Fibroblast of skin of scalp (primary cell): ENCODE measurements around the gene ARL15.

Experiments used
- DNase-seq: peaks from one replicate; pipeline ENCODE4 v3.0.0-alpha.2; 2013

Gene ARL15

DNA sequence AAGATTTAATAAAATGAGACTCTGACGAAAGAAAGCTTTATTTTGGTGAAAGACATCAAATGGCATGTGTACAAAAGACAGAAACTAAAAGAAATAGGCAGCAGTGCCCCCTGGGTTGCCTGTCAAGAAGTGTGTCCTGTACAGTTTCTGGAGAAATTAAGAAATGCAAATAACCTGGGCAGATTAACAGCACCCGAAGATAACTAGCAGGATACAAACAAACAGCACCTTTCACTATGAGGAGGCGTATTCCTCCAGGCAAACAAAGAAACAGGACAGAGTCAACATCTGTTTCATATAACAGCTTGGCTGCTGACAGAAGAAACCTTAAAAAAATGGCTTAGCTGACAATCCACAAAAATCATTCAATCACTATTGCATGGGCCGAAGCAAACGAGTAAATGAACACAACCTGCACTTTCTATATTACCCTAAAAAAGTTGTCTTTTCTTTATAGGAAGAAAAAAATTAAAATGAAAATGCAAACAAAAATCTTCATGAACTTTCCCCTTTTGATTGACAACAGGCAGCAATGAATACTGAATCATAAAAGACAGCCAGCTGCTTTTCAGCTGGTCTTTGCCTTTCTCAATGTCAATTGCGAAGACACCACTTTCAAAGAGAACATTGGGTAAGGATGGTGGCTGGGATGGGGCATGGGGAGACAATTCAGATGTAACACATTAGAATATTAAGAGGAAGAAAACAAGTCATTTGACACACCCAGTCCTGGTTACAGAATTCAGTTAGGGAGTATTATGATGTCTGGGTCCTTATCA, 162.1 kb downstream of the ARL15 start:
- DNase-seq, result peak; percentile 38

- no peak for DNase-seq
Observed at GRCh38 chr5:54146916-54147315, 163.5 kb downstream of the ARL15 start.

GRCh38 chr5:54146390-54146789, 164.0 kb downstream of the ARL15 start:
- no peak for DNase-seq

DNA sequence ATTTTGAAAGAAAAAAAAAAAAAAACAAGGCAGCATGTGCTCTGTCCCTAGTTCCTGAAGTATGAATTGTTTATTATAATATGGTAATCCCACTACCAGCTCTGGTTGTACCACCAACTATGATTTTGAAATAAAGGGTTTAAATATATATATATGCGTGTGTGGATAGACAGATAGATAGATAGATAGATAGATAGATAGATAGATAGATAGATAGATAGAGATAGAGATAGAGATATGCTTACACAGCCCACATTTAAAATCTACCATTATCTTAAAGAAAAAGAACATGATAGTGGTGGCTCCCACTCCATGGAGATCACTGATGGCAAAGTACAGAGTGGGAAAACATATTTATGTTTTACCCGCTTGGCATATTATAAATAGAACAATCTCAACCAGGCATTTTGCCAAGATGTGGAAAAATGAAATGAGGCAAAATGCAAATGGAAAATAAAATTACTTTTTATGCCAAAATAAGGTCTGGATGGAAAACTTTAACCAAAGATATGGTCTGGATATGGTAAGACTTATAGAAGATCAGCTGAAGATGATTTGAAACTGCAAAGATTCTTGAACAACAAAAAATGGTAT, 170.0 kb downstream of the ARL15 start:
- DNase-seq, result no peak

- peak; percentile 21 for DNase-seq
Observed at GRCh38 chr5:54136516-54137440, 173.6 kb downstream of the ARL15 start.

- DNase-seq, result peak; percentile 60
Observed at GRCh38 chr5:54135042-54135441, 175.3 kb downstream of the ARL15 start.

- DNase-seq, result no peak
Observed at GRCh38 chr5:54133917-54134316, 176.5 kb downstream of the ARL15 start.

- DNase-seq, result no peak
Observed at GRCh38 chr5:54120473-54120872, 189.9 kb downstream of the ARL15 start.

DNA sequence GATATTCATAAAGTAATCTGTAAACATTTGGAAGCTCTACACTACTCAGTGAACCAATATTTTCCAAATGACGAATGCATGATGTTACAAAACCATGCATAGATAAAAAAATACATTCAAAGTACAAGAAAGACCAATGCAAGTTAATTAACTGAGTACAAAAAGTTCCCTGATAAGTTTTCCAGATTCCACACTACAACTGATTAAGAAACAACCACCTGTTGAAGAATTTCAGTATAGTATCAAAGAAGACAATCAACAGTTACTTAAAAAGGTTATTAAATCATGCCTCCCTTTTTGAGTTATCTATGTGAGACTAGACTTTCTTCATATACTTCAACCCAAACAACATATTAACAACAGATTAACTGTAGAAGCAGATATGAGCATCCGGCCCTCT, 192.4 kb downstream of the ARL15 start:
- no peak for DNase-seq

GRCh38 chr5:54115735-54116403, 194.5 kb downstream of the ARL15 start:
- peak; percentile 30 for DNase-seq

DNA sequence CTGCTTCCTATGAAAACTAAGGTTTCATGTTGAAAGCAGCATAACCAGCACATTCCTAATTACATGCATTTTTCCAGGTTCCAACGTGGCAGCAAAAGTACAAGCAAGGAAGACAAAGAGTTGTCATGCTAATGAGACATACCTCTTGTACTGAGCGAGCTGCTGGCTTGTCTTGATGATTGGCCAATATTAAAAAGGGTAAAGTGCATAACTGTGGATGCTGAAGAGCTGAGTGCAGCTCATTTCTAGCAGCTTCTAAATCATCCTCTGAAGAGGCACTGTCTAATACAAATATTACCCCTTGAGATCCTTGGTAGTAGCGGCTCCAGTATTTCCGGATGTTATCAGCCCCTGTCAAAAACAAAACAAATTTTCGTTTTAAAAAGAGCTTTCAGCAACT, 197.3 kb downstream of the ARL15 start:
- no peak for DNase-seq

DNA sequence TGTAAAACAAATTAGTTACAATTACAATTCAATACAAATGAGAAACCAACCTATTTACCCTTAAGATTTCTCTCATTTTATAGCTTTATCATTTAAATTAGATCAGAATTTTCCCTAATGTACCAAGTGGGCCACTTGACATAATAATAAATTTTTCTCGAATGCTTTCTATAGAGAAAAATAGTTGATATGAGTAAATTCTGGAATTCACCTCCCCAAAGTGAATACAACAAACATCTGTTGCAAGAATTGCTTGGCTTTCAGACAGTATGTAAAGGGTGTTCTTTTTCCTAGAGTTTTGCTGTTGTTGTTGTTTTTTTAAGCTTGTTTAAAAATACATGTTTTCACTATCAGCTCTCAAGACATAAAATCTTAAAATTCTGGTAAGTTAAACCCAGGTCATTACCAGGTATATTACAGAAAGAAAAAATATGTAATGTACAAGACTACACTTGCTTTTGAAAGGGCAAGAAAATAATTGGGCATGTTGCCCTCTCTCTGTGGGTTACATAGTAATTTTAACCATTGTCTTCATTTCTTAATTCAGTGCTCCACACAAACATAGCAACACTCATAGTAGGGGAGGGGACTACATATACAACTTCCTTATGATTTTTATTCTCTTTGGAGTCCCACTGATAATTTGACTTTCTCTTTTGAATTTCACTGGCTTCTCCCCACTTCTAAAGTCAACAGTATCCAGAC, 200.6 kb downstream of the ARL15 start:
- DNase-seq, result no peak

- peak; percentile 20 for DNase-seq
Observed at GRCh38 chr5:54108136-54108535, 202.2 kb downstream of the ARL15 start.

- DNase-seq, result no peak
Observed at GRCh38 chr5:54103871-54104270, 206.5 kb downstream of the ARL15 start.

DNA sequence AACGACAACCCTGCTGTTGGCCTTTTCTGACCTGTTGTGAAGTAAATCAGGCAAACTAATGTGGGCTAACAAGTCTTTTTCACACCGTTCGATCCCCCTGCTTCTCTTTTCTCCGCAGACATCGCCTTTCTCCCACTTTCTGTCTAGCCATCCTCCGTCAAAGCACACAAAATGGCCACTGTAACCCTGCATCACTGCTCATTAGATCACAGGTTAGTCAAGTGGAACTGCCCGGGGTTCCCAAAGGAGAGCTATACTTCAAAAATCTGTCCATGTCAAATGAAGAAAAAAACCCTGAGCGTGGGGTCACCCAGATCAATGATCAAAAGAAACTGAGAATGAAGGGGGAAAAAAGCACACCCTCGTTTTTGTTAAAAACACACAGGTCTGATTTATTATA, 212.1 kb downstream of the ARL15 start:
- DNase-seq, result no peak

DNA sequence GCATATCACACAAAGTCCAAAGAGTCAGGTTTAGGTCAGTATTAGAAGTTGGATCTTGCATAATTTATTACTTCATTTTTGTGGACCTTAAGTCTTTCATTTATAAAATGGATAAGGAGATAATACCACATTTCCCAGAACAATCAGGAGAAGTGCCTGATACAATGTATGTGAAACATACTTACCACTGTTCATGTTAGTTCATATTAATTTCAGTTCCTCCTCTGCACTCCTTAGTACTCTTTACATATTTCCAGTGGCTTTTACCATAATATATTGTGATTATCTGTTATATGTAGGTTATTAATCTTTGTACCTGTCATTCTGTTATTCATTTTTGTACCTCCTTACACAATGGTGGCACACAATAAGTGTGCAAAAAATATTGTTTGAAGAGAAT, 214.4 kb downstream of the ARL15 start:
- no peak for DNase-seq

DNA sequence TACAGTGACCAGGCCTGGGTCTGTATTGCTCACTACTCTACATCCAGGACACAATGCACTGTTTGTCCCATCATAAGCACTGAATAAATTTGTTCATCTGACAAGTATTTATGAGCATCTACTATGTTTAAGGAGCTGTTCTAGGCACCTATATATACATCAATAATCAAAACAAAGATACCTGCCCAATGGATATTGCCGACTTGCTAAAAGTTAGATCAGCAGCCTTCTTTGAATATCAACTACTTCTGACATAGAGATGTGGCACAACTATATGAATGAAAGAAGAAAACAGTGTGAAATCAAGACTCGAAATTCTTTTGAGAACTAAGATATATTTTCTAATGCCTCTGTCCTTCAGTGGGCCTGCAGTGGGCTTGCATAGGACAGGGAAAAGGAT, 215.7 kb downstream of the ARL15 start:
- DNase-seq, result no peak

DNA sequence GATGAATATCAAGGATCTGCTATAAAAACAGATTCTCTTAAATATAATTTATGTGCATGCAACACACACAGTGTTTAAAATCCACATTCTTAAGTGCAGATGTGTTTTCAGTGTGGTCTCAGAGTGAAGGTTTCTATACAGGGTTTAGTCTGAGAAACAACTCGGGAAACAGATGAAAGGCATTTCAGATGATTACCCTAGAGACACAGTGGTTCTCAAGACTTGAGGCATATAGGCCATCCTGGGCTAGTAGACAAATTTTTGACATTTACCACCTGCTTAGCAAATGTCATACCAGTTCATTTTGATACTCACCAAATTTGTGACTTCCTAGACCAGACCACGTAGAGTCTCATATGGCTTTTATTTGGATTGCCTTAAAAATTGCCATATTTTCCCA, 216.5 kb downstream of the ARL15 start:
- DNase-seq, result no peak

GRCh38 chr5:54093081-54093492, 217.3 kb downstream of the ARL15 start:
- DNase-seq, result no peak

DNA sequence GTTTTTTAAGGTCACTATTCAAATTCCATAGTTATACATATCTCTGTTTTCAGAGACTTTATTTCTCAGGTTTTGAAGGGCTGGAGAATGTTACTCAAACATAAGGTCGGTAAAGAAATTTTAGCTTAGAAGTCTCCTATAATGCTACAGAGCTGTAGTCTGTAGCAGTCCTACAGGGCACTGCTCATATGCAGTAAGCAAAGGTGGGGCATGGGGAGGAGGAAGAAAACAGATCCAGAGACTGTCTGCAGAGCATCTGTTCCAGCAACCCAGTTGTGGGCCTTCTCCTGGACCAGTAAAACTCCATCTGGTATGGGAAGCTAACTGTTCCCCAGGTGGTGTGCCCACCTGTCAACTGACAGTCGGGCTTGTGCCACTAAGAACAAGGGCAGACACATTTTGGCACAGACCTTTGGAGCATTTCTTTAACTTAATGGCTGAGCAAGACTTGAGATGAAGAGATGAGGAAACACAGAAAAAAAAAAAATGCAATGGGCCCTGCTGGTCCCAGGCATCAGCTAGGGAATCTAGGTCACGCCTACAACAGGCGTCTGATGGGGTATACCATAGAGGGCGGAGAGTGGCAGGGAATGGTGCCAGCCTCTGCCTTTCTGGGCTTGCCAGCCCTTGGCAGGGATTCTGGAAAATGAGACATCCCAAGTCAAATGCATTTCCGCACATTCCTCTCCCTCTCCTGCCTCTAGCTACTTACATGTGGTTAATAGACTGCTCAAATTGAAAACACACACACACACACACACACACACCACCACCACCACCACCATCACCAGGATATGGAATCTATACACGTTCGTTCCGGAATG, 218.9 kb downstream of the ARL15 start:
- DNase-seq, result peak; percentile 74

DNA sequence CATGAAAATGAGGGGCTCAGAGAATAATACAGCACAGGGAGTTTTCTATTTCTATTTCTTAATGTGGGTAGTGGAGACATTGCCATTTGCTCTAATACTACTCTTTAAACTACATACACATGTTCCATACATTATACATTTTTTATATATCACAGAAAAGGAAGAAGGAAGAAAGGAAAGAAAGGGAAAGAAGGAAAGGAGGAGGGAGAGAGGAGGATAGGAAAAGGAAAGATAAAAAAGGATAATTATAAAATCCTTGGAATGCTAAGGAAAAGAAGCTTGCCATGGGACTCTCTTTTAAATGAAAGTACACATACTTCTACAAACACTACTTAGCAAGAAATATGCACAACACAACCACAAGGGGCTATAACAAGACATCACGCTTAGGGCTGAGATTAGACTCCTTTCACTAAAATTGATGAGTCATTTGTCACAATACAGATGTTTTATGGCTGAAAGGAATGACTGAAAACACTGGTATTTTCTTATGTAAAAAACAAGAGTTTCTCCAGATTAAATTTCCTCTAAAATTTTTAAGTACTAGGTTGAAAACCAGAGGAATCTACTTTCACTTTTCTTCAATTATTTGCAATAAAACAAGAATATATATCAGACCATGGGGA, 219.8 kb downstream of the ARL15 start:
- peak; percentile 95 for DNase-seq
